Mucosa of stomach (tissue), 1 donor: ENCODE data around the gene TCL1B.

Experiments
- H3K27me3 ChIP-seq: one replicate; pipeline ENCODE4 v1.7.0; 2013; ENCODE audit warnings: mild to moderate bottlenecking, low read length; ENCODE audit not compliant: control insufficient read depth, insufficient read depth
- H3K36me3 ChIP-seq: one replicate; pipeline ENCODE4 v1.7.0; 2013; ENCODE audit warnings: low read length; ENCODE audit not compliant: control insufficient read depth, insufficient read depth
- H3K4me1 ChIP-seq: one replicate; pipeline ENCODE4 v1.7.0; 2013; ENCODE audit warnings: mild to moderate bottlenecking, low read length; ENCODE audit not compliant: control insufficient read depth, insufficient read depth
- H3K4me3 ChIP-seq: one replicate; pipeline ENCODE4 v1.7.0; 2013; ENCODE audit warnings: low read length
- H3K9ac ChIP-seq: one replicate; pipeline ENCODE4 v1.7.0; 2013; ENCODE audit warnings: mild to moderate bottlenecking, low read length, moderate library complexity
- H3K9me3 ChIP-seq: one replicate; pipeline ENCODE4 v1.7.0; 2013; ENCODE audit warnings: mild to moderate bottlenecking, low read length, moderate library complexity; ENCODE audit not compliant: control insufficient read depth
- donor health status: Pancreatic carcinoma.

TCL1B gene

DNA sequence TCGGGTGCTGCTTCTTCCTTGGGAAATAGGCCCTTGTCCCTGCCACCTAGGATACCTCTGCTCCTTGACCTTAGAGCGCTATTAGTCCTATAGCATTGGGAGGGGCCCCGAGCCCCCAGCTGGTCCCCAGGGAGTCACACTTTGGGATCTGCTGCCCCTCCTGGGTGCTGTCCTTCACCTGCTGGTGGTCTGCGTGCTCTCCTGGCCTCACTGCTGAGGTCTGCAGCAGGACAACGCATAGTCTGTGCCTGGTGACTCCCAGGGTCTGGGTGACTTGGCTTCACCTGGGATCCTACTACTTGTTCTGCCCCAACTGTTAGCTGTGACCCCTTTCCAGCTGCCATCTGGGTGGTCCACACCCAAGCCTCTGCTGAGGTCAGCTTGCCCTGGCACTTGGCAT lies 8.8 kb downstream of the TCL1B start:
- Histone ChIP-seq H3K36me3 (no peaks in the 10 kb centered on the region), H3K4me3 (no peak overlapping the region), H3K9ac (no peak overlapping the region), H3K9me3 (no peaks in the 10 kb centered on the region), H3K4me1 (no peaks in the 10 kb centered on the region), H3K27me3 (no peaks in the 10 kb centered on the region)

DNA sequence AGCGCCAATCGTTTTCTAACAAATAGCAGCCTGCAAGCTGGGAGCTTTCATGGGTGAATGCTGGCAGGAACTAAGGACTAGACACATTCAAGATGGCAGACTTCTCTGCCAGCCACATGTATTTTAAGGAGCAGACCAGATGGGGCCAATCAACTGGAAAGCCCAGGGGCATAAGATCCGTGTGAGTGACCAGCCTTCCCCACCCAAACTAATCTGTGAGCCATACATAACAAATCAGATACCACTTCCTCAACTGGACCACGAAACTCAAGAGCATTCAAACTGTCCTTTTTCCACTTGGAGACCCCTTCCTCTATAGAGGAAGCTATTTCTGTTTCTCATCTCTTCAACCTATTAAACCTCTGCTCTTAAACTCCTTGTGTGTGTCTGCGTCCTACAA lies 9.7 kb downstream of the TCL1B start:
- Histone ChIP-seq H3K4me1 (no peaks in the 10 kb centered on the region), H3K4me3 (no peak overlapping the region)

DNA sequence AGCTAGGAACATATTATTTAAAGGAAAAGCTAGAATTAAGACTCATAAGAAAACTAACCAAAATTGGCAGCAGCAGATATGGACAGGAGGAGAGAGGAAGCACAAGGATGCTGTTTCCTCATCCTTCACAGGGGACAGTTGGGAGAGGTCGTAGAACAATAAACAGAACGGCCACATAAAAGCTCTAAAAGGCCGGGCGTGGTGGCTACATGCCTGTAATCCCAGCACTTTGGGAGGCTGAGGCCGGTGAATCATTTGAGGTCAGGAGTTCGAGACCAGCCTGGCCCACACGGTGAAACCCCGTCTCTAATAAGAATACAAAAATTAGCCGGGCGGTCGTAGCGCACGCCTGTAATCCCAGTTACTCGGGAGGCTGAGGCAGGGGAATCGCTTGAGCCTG lies 10.5 kb downstream of the TCL1B start:
- Histone ChIP-seq H3K36me3 (no peaks in the 10 kb centered on the region), H3K4me3 (no peak overlapping the region), H3K4me1 (no peaks in the 10 kb centered on the region), H3K9ac (no peak overlapping the region), H3K9me3 (no peaks in the 10 kb centered on the region), H3K27me3 (no peaks in the 10 kb centered on the region)

More for the DNA sequence above, 9.7 kb downstream of the TCL1B start:
- Histone ChIP-seq H3K36me3 (no peaks in the 10 kb centered on the region), H3K27me3 (no peaks in the 10 kb centered on the region), H3K9ac (no peak overlapping the region), H3K9me3 (no peaks in the 10 kb centered on the region)

DNA sequence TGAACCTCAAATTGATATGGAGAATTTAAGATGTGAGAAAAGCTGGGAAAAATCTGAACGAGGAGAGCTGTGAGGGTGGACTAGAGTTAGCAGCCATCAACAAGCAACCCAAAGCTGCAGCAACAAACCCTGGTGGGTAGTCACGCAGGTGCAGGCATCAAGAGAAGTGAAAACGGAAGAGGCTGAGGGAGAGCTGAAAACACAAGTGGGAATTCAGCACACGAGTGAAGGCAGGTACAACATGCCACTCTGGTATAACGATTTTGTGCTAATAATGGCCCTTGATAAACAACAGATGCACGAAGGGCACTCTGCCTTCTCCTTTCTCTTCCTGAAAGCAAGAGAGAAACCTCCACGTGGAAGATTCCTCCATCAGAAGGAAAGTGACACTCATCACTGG lies 11.5 kb downstream of the TCL1B start:
- Histone ChIP-seq H3K4me1 (no peaks in the 10 kb centered on the region), H3K36me3 (no peaks in the 10 kb centered on the region), H3K27me3 (no peaks in the 10 kb centered on the region), H3K4me3 (no peak overlapping the region), H3K9ac (no peak overlapping the region), H3K9me3 (no peaks in the 10 kb centered on the region)

DNA sequence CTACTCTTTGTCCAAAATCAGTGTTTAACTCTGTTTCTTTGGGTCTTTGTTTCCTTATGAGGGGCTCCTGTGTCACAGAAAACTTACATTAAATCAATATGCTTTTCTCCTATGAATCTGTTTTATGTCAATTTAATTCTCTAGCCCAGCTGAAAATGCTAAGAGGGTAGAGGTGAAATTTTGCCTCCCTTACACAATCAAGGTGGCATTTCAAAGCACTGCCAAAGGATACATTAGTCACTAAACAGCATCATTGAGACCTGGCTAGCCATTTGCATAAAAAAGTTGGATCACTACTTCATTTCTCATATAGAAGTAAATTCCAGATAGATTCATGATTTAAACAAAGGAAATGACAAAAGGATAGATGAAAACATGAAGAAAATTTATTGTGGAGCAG lies 12.1 kb downstream of the TCL1B start:
- no peaks in the 10 kb centered on the region for H3K27me3 ChIP-seq
- no peak overlapping the region for H3K4me3 ChIP-seq
- H3K36me3 ChIP-seq = no peaks in the 10 kb centered on the region
- H3K9me3 ChIP-seq = no peaks in the 10 kb centered on the region
- H3K4me1 ChIP-seq = no peaks in the 10 kb centered on the region
- no peak overlapping the region for H3K9ac ChIP-seq

DNA sequence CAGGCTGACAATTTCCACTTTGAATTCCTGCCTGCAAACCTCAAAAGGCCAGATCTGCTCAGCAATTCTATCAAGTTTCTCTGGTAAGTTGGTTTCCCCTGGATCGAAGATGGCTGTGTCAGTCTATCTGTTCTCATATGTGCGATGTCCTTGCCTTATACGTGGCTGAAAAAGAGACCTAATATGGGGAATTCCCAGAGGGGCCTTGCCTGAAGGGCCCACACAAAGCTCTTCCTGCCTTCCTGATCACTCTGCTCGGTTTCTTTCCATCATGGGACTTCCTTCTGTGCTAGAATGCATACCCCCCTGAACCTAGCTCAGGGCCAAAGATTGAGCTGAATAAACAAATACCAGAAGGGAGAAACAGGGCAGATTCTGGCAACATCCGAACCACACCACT lies 13.2 kb downstream of the TCL1B start:
- Histone ChIP-seq H3K36me3 (no peaks in the 10 kb centered on the region), H3K9ac (no peak overlapping the region), H3K27me3 (no peaks in the 10 kb centered on the region), H3K4me3 (no peak overlapping the region), H3K4me1 (no peaks in the 10 kb centered on the region), H3K9me3 (no peaks in the 10 kb centered on the region)

DNA sequence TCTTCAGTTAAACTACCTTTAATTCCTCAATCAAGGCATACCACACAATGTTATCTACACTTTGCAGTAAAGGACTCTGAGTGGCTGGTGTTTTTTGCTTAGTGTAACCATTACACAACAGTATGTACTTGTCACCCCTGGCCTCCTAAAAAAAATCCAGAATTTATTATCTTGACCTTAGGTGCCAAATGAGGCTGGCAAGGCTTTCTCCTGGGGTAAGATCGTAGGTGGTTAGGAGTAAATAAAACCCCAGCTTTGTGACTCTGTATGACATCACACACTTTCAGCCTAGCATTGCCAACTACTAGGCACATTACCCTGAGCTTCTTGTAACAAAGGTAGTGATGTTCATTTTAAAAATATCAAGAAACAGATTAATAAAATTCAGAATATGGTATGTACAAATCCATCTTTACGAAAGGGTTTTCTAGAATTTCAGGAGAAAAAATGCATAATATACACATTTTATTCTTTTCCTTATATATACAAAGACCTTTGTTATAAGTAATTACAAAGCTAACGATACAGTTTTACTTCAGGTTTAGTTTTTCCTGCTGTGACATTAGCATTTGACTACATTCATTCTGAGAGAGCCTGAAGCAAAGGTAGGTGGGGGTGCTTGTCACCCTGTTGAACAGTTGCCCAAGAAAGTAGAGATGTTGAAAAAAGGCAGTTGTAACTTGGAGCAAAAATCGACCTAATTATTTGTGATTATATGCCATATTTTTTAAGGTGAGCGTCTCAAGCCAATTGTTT lies 14.2 kb downstream of the TCL1B start:
- Histone ChIP-seq H3K4me1 (no peaks in the 10 kb centered on the region), H3K27me3 (no peaks in the 10 kb centered on the region), H3K9ac (no peak overlapping the region), H3K9me3 (no peaks in the 10 kb centered on the region), H3K4me3 (no peak overlapping the region), H3K36me3 (no peaks in the 10 kb centered on the region)

DNA sequence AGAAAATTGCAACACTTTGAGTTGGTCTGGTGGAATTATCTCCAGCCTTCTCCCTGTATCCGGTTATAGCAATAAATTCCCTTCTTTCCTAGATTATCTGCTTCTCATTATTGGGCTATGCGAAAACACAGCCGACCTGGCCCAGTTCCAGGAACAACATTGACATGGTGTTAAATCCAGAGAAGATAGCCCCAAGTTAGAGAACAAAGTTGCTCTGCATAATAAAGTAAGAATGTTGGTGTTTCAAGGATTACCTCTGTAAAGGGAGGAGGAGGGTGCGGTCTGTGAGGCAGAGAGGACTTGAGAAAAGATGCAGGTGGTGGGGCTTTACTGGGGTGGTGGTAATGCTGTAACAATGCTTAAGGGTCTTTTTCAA lies 15.6 kb downstream of the TCL1B start:
- Histone ChIP-seq H3K36me3 (no peaks in the 10 kb centered on the region), H3K9ac (no peak overlapping the region), H3K4me3 (no peak overlapping the region), H3K9me3 (no peaks in the 10 kb centered on the region), H3K27me3 (no peaks in the 10 kb centered on the region), H3K4me1 (no peaks in the 10 kb centered on the region)

DNA sequence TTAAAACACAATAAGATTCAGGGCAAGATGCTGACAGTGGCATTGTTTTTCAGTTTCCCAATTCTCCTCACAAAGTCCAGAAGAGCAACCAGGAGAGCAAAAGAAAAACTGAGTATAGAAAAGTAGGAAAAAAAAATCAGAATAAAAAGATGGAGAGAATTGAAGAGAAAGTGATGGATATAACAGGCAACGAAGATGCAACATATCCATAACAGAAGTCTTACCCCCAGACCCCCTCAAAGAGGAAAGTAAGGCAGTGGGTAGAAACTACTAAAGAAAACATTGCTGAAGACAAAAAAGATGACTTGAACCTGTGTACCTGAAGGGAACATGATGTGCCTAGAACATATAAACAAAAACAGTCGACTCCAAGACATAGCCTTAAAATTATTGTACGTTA lies 17.1 kb downstream of the TCL1B start:
- H3K4me1 ChIP-seq = no peaks in the 10 kb centered on the region

DNA sequence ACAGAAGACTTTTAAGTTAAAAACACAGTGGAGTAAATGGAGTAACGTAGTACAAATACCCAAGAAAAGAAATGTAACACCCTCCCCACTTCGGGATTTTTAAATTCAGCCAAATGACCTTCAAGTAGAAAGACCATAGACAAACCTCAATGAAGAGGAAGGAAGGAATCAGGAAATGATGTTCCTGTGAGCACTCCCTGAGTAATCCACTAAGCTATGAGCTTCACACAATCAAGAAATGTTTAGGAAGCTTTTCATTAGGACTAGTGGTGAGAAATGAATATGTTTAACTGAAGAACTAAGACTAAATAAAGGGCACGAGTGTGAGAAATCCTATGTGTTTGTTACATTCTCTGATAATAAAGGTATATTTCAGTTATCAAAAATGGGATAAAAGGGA lies 17.6 kb downstream of the TCL1B start:
- H3K4me3 ChIP-seq = no peak overlapping the region
- no peaks in the 10 kb centered on the region for H3K36me3 ChIP-seq
- no peaks in the 10 kb centered on the region for H3K4me1 ChIP-seq
- no peaks in the 10 kb centered on the region for H3K9me3 ChIP-seq
- no peak overlapping the region for H3K9ac ChIP-seq
- H3K27me3 ChIP-seq = no peaks in the 10 kb centered on the region

More for the DNA sequence above, 17.1 kb downstream of the TCL1B start:
- Histone ChIP-seq H3K27me3 (no peaks in the 10 kb centered on the region), H3K9me3 (no peaks in the 10 kb centered on the region), H3K36me3 (no peaks in the 10 kb centered on the region), H3K4me3 (no peak overlapping the region), H3K9ac (no peak overlapping the region)

DNA sequence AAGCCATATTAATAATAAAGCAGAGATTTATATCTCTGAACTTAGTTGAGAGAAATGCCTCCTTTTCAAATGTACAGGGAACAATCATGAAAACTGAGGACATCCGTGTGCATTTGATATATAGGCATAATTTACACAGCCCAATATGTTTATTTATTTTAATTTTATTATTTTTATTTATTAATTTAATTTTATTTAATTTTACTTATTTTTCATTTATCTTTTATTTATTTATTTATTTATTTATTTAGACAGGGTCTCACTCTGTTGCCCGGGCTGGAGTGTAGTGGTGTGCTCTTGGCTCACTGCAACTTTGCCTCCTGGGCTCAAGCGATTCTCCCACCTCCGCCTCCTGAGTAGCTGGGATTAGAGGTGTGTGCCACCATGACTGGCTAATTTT lies 19.3 kb downstream of the TCL1B start:
- no peak overlapping the region for H3K9ac ChIP-seq
- H3K27me3 ChIP-seq = no peaks in the 10 kb centered on the region
- no peaks in the 10 kb centered on the region for H3K36me3 ChIP-seq
- no peaks in the 10 kb centered on the region for H3K4me1 ChIP-seq
- H3K4me3 ChIP-seq = no peak overlapping the region
- no peaks in the 10 kb centered on the region for H3K9me3 ChIP-seq

DNA sequence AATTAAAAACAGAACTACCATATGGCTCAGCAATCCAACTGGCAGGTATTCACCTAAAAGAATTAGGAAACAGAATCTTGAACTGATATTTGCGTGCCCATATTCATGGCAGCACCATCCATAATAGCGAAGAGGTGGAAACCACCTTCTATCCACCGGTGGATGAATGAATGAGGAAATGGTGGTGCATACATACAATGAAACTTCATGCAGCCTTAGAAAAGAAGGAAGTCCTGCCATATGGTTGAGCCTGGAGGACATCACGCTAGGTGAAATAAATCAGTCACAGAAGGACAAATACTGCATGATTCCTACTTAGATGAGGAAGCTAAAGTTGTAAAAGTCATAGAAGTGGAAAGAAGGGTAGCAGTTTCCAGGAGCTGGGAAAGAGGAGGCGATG lies 21.1 kb downstream of the TCL1B start:
- no peaks in the 10 kb centered on the region for H3K36me3 ChIP-seq
- no peaks in the 10 kb centered on the region for H3K4me1 ChIP-seq
- H3K9ac ChIP-seq = no peak overlapping the region
- no peaks in the 10 kb centered on the region for H3K9me3 ChIP-seq
- no peaks in the 10 kb centered on the region for H3K27me3 ChIP-seq
- no peak overlapping the region for H3K4me3 ChIP-seq

DNA sequence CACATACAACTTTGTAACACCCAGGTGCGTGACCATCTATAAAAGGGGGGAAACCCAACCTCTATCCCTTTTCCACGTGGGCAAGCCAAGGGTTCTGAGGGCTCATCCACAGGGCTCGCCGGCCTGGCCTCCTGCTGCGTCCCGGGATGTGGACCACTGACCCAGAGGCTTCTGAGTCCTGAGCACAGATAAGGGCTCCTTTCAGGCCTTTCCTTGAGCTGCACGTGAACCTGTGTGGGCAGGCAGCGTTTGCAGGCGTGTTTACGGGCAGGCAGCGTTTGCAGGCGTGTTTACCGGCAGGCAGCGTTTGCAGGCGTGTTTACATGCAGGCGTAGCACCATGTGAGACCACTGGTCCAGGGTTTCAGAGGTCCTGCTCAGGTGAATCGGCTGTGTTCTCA lies 23.9 kb downstream of the TCL1B start:
- H3K36me3 ChIP-seq = no peaks in the 10 kb centered on the region
- H3K9ac ChIP-seq = no peak overlapping the region
- peaks cover 8% of the 10 kb centered on the region for H3K27me3 ChIP-seq
- H3K4me1 ChIP-seq = no peaks in the 10 kb centered on the region
- H3K9me3 ChIP-seq = no peaks in the 10 kb centered on the region
- H3K4me3 ChIP-seq = no peak overlapping the region
